Loucy (cell line): Measurements from ENCODE around the gene PCSK5.

Experiments
- H2AFZ ChIP-seq: fragments of 200-600 bp; sonication (generic); 2 replicates; pipeline ENCODE4 v1.6.0; 2016; ENCODE audit warnings: antibody characterized with exemption, mild to moderate bottlenecking, low read length, moderate library complexity
- H3F3A ChIP-seq: fragments of 200-600 bp; 2 replicates; pipeline ENCODE4 v1.6.0; 2016; ENCODE audit warnings: antibody characterized with exemption, low read depth, mild to moderate bottlenecking
- H3K27me3 ChIP-seq: fragments of 200-600 bp; sonication (generic); 2 replicates; pipeline ENCODE4 v1.6.1; 2014; ENCODE audit warnings: low read length, mild to moderate bottlenecking; ENCODE audit not compliant: insufficient read depth, poor library complexity, severe bottlenecking
- H3K36me3 ChIP-seq: fragments of 200-600 bp; sonication (generic); 2 replicates; pipeline ENCODE4 v1.6.1; 2016; ENCODE audit warnings: low read length; ENCODE audit not compliant: insufficient read depth
- H3K4me1 ChIP-seq: fragments of 200-600 bp; sonication (generic); 2 replicates; pipeline ENCODE4 v1.5.1; 2014; ENCODE audit warnings: low read length, mild to moderate bottlenecking; ENCODE audit not compliant: insufficient read depth, poor library complexity, severe bottlenecking
- H3K4me2 ChIP-seq: fragments of 200-600 bp; sonication (generic); 2 replicates; pipeline ENCODE4 v1.6.0; 2014; ENCODE audit warnings: antibody characterized with exemption, low read length, low read depth, mild to moderate bottlenecking; ENCODE audit not compliant: poor library complexity, severe bottlenecking
- H3K4me3 ChIP-seq: fragments of 200-600 bp; sonication (generic); 2 replicates; pipeline ENCODE4 v1.5.1; 2014; ENCODE audit warnings: low read length, mild to moderate bottlenecking, mixed read lengths; ENCODE audit not compliant: poor library complexity, severe bottlenecking
- H3K79me2 ChIP-seq: fragments of 200-600 bp; sonication (generic); 2 replicates; pipeline ENCODE4 v1.6.1; 2014; ENCODE audit warnings: low read length; ENCODE audit not compliant: insufficient read depth
- H3K9ac ChIP-seq: fragments of 200-600 bp; sonication (generic); 2 replicates; pipeline ENCODE4 v1.6.0; 2014; ENCODE audit warnings: mild to moderate bottlenecking, low read depth, low read length, moderate library complexity; ENCODE audit not compliant: poor library complexity, severe bottlenecking
- H3K9me2 ChIP-seq: fragments of 200-600 bp; sonication (generic); replicated peaks from 2 replicates; pipeline ENCODE4 v1.6.1; 2016; ENCODE audit warnings: low read depth, low read length, mixed read lengths
- H3K9me3 ChIP-seq: fragments of 200-600 bp; sonication (generic); 2 replicates; pipeline ENCODE4 v1.6.1; 2014; ENCODE audit warnings: mild to moderate bottlenecking, antibody characterized with exemption, low read length, low read depth; ENCODE audit not compliant: insufficient read depth
- H4K20me1 ChIP-seq: fragments of 200-600 bp; sonication (generic); 2 replicates; pipeline ENCODE4 v1.6.0; 2014; ENCODE audit warnings: antibody characterized with exemption, low read length, mild to moderate bottlenecking; ENCODE audit not compliant: insufficient read depth, poor library complexity, severe bottlenecking
- CTCF ChIP-seq: fragments of 200-600 bp; sonication (generic); conservative IDR thresholded peaks from 2 replicates; pipeline ENCODE4 v1.5.1; 2014; ENCODE audit warnings: mild to moderate bottlenecking, antibody characterized with exemption, low read length
- EZH2phosphoT487 ChIP-seq: fragments of 200-600 bp; IDR thresholded peaks from 2 replicates; pipeline ENCODE4 v1.6.1; 2018; ENCODE audit warnings: antibody characterized with exemption, mild to moderate bottlenecking, moderate library complexity, borderline replicate concordance

Gene PCSK5

GRCh38 chr9:75958226-75958625 lies 67.8 kb downstream of the PCSK5 start:
- H4K20me1 ChIP-seq: no peaks in the 10 kb centered on the region
- H3K4me2 ChIP-seq: no peak overlapping the region
- H3K36me3 ChIP-seq: no peaks in the 10 kb centered on the region
- no peak overlapping the region for H2AFZ ChIP-seq
- H3K9me3 ChIP-seq: no peaks in the 10 kb centered on the region
- H3F3A ChIP-seq: no peaks in the 10 kb centered on the region
- no peak overlapping the region for H3K9ac ChIP-seq
- H3K79me2 ChIP-seq: no peaks in the 10 kb centered on the region
- H3K4me1 ChIP-seq: no peaks in the 10 kb centered on the region
- H3K4me3 ChIP-seq: no peak overlapping the region
- TF ChIP-seq EZH2phosphoT487: no peak
- TF ChIP-seq CTCF: no peak
- no peaks in the 10 kb centered on the region for H3K27me3 ChIP-seq
- H3K9me2 ChIP-seq: no peaks in the 10 kb centered on the region

GRCh38 chr9:75960551-75960950 lies 70.1 kb downstream of the PCSK5 start:
- Histone ChIP-seq H3K9me3 (no peaks in the 10 kb centered on the region), H3K79me2 (no peaks in the 10 kb centered on the region), H3K9ac (no peak overlapping the region), H3K36me3 (no peaks in the 10 kb centered on the region), H3K4me3 (no peak overlapping the region), H3K9me2 (no peaks in the 10 kb centered on the region), H3K27me3 (no peaks in the 10 kb centered on the region), H3K4me1 (no peaks in the 10 kb centered on the region), H3F3A (no peaks in the 10 kb centered on the region), H3K4me2 (no peak overlapping the region), H4K20me1 (no peaks in the 10 kb centered on the region), H2AFZ (no peak overlapping the region)
- TF ChIP-seq EZH2phosphoT487: no peak
- no peak for TF ChIP-seq CTCF

GRCh38 chr9:75962013-75962661 lies 71.7 kb downstream of the PCSK5 start:
- H3K4me3 ChIP-seq: no peak overlapping the region
- no peak overlapping the region for H2AFZ ChIP-seq
- no peaks in the 10 kb centered on the region for H3K4me1 ChIP-seq
- H3K9ac ChIP-seq: no peak overlapping the region
- no peaks in the 10 kb centered on the region for H4K20me1 ChIP-seq
- no peaks in the 10 kb centered on the region for H3K79me2 ChIP-seq
- no peaks in the 10 kb centered on the region for H3K27me3 ChIP-seq
- H3K36me3 ChIP-seq: no peaks in the 10 kb centered on the region
- H3F3A ChIP-seq: no peaks in the 10 kb centered on the region
- no peak for TF ChIP-seq EZH2phosphoT487
- TF ChIP-seq CTCF: no peak
- H3K4me2 ChIP-seq: no peak overlapping the region
- H3K9me3 ChIP-seq: no peaks in the 10 kb centered on the region
- H3K9me2 ChIP-seq: no peaks in the 10 kb centered on the region
